Hindlimb muscle (tissue), 1 donor: Measurements from ENCODE around the gene CR2. TPM values are rescaled to one million over a fixed set of nuclear protein-coding genes. Genes with fewer than 3 reads are reported as not detected.
"Not testable (repeated sequence)": the region's sequence is repeated elsewhere in the genome, so short reads cannot be mapped to it uniquely, and the experiment has no call there.

Experiments used
- DNase-seq: peaks from one replicate; pipeline ENCODE4 v3.0.0-alpha.2; 2013
- polyA plus RNA-seq: library from polyadenylated mRNA; unstranded; fragments of 120-200 nt; gene quantifications from one replicate; pipeline ENCODE4 v1.2.1, GENCODE V29; 2013; ENCODE audit not compliant: insufficient read length

CR2 gene
- polyA plus RNA-seq, 1 donor = 0.08 TPM

- DNase-seq = no peak
These were observed 60.8 kb downstream of the CR2 start for GRCh38 chr1:207514890-207515289.

- no peak for DNase-seq
These were observed 62.6 kb downstream of the CR2 start for GRCh38 chr1:207516729-207517128.

DNA sequence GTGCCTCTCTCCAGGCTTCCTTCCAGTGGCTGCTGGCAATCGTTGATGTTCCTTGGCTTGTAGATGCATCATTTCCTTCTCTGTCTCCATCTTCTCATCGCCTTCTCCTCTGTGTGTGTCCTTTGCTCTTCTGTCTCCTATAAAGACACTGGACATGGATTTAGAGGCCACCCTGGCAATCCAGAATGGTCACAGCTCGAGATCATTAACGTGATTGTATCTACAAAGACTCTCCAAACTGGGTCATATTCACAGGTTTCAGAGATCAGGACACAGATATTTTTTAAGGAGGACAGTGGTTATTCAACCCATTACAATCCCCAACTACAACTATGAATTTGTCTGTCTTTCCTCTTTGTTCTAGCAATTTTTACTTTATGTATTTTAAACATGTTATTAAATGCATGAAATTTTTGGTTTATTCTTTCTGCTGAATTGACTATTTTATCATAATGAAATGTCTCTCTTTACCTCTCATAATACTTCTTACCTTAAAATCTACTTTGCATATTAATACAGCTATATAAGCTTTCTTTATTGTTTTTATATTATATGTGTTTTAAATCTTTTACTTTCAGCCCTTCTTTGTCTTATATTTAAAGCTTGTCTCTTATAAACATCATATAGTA lies 64.6 kb downstream of the CR2 start:
- no peak for DNase-seq

DNA sequence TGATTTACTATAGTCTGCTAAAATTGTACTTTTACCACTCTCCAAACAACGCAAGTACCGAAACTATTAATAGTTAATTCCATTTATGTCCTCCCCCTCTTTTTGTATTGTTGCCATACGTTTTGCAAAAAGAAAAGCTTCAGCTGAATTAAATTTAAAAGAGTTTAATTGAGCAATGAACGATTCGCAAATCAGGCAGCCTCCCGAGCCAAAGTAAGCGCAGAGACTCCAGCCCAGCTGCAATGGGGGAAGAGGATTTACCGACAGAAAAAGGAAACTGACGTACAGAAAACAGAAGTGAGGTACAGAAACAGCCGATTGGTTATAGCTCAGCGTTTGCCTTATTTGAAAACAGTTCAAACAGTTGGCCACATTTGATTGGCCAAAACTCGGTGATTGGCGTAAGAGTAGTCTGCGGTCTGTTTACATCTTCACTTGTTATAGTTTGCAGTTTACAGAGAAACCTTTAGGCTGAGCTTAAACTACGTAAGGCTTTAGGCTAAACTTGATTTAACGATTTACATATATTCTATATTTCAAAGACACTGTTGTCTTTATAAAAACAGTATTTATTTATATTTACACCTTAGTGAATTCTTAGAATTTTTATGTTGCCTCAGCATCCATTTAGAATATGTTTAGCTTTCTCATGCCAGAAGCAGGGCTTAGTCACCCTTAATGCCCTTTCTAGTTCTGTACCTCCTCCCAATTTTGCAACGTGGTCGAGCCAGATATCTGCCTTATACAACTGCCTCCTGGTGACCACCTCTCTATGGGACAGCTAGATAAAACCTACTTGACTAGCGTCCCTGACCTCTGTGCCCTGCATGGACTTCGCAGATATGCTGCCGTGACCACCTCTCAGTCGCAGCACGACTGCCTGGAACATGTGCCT lies 65.6 kb downstream of the CR2 start:
- no peak for DNase-seq

- not testable (repeated sequence) for DNase-seq
These were observed 66.5 kb downstream of the CR2 start for GRCh38 chr1:207520400-207521345.

- not testable (repeated sequence) for DNase-seq
These were observed 71.1 kb downstream of the CR2 start for GRCh38 chr1:207525239-207525638.

GRCh38 chr1:207528401-207528800 lies 74.3 kb downstream of the CR2 start:
- DNase-seq = not testable (repeated sequence)

GRCh38 chr1:207536263-207536662 lies 82.1 kb downstream of the CR2 start:
- DNase-seq = not testable (repeated sequence)

Other genes starting within 250 kb of the CR2 start
- gene CD55, start 132.7 kb upstream of the CR2 start, polyA plus RNA-seq = 14.3 TPM
- gene CR1, start 41.8 kb downstream of the CR2 start, polyA plus RNA-seq = 0.93 TPM
- gene CR1L, start 190.8 kb downstream of the CR2 start, polyA plus RNA-seq = not detected